SU-DHL-6 (cell line): Measurements from ENCODE around the gene ACY1.
A peak's percentile ranks its signal among the peaks of the same experiment; 100 is the strongest.
"Not testable (repeated sequence)": the region's sequence is repeated elsewhere in the genome, so short reads cannot be mapped to it uniquely, and the experiment has no call there.

Experiments used
- H2AFZ ChIP-seq: fragments of 200-600 bp; sonication (generic); 2 replicates; pipeline ENCODE4 v1.6.1; 2014; ENCODE audit warnings: low read depth, mild to moderate bottlenecking, moderate library complexity, mixed read lengths, antibody characterized with exemption, low read length; ENCODE audit not compliant: severe bottlenecking
- H3F3A ChIP-seq: fragments of 200-600 bp; shearing (Covaris generic); 2 replicates; pipeline ENCODE4 v1.6.0; 2016; ENCODE audit warnings: antibody characterized with exemption, mild to moderate bottlenecking; ENCODE audit not compliant: insufficient read depth
- H3K27ac ChIP-seq: fragments of 200-600 bp; sonication (generic); 2 replicates; pipeline ENCODE4 v1.5.1; 2016; ENCODE audit warnings: low read depth, mild to moderate bottlenecking, low read length, moderate library complexity, mixed read lengths
- H3K27me3 ChIP-seq: fragments of 200-600 bp; sonication (generic), shearing (Covaris generic); 2 replicates; pipeline ENCODE4 v1.6.0; 2014; ENCODE audit warnings: mild to moderate bottlenecking, low read length
- H3K36me3 ChIP-seq: fragments of 200-600 bp; sonication (generic); 2 replicates; pipeline ENCODE4 v1.6.1; 2014; ENCODE audit warnings: mild to moderate bottlenecking, low read length, mixed read lengths
- H3K4me2 ChIP-seq: fragments of 300-600, 200-600 bp; shearing (Covaris generic), sonication (generic); 2 replicates; pipeline ENCODE4 v1.6.0; 2014; ENCODE audit warnings: low read length, low read depth, mild to moderate bottlenecking; ENCODE audit not compliant: poor library complexity, severe bottlenecking
- H3K4me3 ChIP-seq: fragments of 200-600 bp; sonication (generic); 2 replicates; pipeline ENCODE4 v1.5.1; 2014; ENCODE audit warnings: antibody characterized with exemption, low read length, mild to moderate bottlenecking, mixed read lengths; ENCODE audit not compliant: insufficient read depth, poor library complexity, severe bottlenecking
- H3K79me2 ChIP-seq: fragments of 200-600 bp; sonication (generic); 2 replicates; pipeline ENCODE4 v1.6.1; 2014; ENCODE audit warnings: mild to moderate bottlenecking, low read length, moderate library complexity; ENCODE audit not compliant: insufficient read depth
- H3K9ac ChIP-seq: fragments of 200-600 bp; sonication (generic); 2 replicates; pipeline ENCODE4 v1.7.0; 2014; ENCODE audit warnings: mild to moderate bottlenecking, low read length
- H3K9me2 ChIP-seq: fragments of 200-600 bp; sonication (generic); replicated peaks from 2 replicates; pipeline ENCODE4 v1.6.1; 2014; ENCODE audit warnings: low read length; ENCODE audit not compliant: insufficient read depth
- H3K9me3 ChIP-seq: fragments of 200-600 bp; sonication (generic); 2 replicates; pipeline ENCODE4 v1.6.1; 2014; ENCODE audit warnings: low read length, mixed read lengths; ENCODE audit not compliant: insufficient read depth
- H4K20me1 ChIP-seq: fragments of 200-600 bp; sonication (generic); 2 replicates; pipeline ENCODE4 v1.6.1; 2014; ENCODE audit warnings: low read depth, mild to moderate bottlenecking, antibody characterized with exemption, low read length, moderate library complexity, mixed read lengths
- EZH2phosphoT487 ChIP-seq: fragments of 200-600 bp; sonication (generic), shearing (Covaris generic); conservative IDR thresholded peaks from 2 replicates; pipeline ENCODE4 v1.6.1; 2018; ENCODE audit warnings: mild to moderate bottlenecking, antibody characterized with exemption, low read length, moderate library complexity, mixed read lengths
- TF ChIP-seq, protein P1 (sequence below): fragments of 200-600 bp; sonication (generic); IDR thresholded peaks from one replicate; pipeline ENCODE4 v1.5.1; 2017; ENCODE audit warnings: antibody characterized with exemption, mild to moderate bottlenecking, low read length, moderate library complexity; ENCODE audit not compliant: insufficient read depth, poor library complexity, severe bottlenecking

ACY1 gene

DNA sequence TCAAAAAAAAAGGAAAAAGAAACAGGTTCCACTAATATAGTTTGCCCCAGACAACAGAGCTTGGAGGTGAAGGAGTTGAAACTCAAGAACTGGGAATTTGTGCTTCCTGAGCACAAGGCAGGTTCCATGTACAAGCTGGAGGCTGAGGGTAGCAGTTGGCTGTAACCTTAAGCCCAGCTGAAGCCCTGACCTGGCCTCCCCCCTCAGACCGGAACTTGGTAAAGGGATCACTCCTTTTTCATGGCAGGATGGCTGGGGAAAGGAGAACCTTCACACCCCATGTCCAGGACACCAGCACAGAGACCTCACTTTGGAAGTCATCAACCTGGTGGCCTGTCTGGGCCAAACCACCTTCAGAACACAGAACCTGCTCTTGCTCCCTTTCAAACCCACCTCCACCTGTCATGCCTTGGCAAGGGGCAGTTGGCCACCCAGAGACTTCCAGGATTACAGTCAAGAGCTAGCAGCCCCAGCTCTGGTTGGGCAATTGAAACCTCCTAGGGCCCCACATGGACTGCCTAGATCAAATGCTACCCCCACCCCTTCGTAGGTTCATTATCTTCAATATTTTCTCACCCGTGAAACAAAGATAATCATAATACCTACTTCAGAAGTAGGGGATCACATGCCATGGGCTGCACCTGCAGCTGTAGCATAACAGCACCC is 8.8 kb downstream of the ACY1 start:
- Histone ChIP-seq H3K4me3 (no peak overlapping the region), H2AFZ (no peak overlapping the region), H3K9ac (no peak overlapping the region), H3K27ac (no peak overlapping the region), H3K36me3 (peaks cover 21% of the 10 kb centered on the region), H3K79me2 (peaks cover 20% of the 10 kb centered on the region), H4K20me1 (no peaks in the 10 kb centered on the region), H3K9me3 (no peaks in the 10 kb centered on the region), H3K9me2 (no peaks in the 10 kb centered on the region), H3K27me3 (no peaks in the 10 kb centered on the region), H3K4me2 (no peak overlapping the region), H3F3A (peaks cover 27% of the 10 kb centered on the region)
- no peak for TF ChIP-seq EZH2phosphoT487

DNA sequence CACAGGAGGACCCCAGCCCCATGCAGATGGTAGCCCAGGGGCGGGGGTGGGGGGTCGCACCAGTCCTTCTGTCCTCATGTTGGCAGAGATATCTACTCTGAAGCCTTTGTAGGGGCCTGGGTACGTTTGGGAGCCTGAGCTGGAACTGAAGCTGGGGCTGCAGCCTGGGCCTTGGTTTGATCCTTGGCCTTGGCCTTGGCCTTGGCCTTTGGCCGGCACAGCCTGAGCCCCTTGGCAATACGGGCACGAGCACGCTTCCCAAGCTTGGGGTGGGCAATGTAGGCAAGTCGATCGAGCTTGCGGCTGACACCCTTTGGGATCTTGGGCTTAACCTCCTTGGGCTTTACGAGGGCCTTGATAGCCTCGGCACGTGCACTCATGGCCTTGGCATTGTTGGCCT is 10.3 kb downstream of the ACY1 start:
- H3K27me3 ChIP-seq, H4K20me1 ChIP-seq, H3K9ac ChIP-seq, H2AFZ ChIP-seq, H3K4me3 ChIP-seq, H3K4me2 ChIP-seq, H3K27ac ChIP-seq, H3K9me3 ChIP-seq, H3K9me2 ChIP-seq: not testable (repeated sequence)
- Histone ChIP-seq H3K79me2 (peaks cover 20% of the 10 kb centered on the region), H3K36me3 (peaks cover 21% of the 10 kb centered on the region), H3F3A (peaks cover 27% of the 10 kb centered on the region)

DNA sequence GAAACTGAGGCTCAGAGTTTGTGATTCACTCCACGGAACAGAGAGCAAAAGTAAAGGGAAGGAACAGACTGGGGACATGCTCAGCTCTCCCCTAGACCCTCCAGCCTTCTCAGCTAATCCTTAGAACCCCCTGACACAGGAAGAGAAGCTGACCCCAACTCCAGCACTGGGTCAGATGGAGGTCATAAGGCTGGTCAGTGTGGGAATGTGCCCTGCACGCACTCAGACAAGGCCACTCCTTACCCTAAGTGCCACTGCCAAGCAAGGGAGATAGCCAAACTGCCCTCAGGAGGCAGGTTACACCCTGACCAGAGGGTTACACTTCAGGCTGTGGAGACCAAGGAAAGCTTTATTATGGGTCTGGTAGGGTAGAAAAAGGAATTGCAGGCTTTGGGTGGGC is 11.2 kb downstream of the ACY1 start:
- Histone ChIP-seq H3K4me2 (peak overlapping the region; percentile 83), H3K9me2 (no peaks in the 10 kb centered on the region), H3F3A (peaks cover 26% of the 10 kb centered on the region), H3K9ac (peak overlapping the region; percentile 86), H3K36me3 (peaks cover 21% of the 10 kb centered on the region), H2AFZ (no peak overlapping the region), H3K4me3 (peak overlapping the region; percentile 97), H3K9me3 (no peaks in the 10 kb centered on the region), H3K27ac (peak overlapping the region; percentile 77), H3K27me3 (no peaks in the 10 kb centered on the region), H4K20me1 (no peaks in the 10 kb centered on the region), H3K79me2 (peaks cover 20% of the 10 kb centered on the region)
- TF ChIP-seq, protein P1, sequence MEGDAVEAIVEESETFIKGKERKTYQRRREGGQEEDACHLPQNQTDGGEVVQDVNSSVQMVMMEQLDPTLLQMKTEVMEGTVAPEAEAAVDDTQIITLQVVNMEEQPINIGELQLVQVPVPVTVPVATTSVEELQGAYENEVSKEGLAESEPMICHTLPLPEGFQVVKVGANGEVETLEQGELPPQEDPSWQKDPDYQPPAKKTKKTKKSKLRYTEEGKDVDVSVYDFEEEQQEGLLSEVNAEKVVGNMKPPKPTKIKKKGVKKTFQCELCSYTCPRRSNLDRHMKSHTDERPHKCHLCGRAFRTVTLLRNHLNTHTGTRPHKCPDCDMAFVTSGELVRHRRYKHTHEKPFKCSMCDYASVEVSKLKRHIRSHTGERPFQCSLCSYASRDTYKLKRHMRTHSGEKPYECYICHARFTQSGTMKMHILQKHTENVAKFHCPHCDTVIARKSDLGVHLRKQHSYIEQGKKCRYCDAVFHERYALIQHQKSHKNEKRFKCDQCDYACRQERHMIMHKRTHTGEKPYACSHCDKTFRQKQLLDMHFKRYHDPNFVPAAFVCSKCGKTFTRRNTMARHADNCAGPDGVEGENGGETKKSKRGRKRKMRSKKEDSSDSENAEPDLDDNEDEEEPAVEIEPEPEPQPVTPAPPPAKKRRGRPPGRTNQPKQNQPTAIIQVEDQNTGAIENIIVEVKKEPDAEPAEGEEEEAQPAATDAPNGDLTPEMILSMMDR = no peak
- TF ChIP-seq EZH2phosphoT487 = no peak

- Histone ChIP-seq H3K27ac (peak within 1 kb of the TSS; percentile 77), H3K79me2 (peaks cover 20% of the 10 kb centered on the region), H3K9ac (peak within 1 kb of the TSS; percentile 86), H3F3A (peaks cover 22% of the 10 kb centered on the region), H3K4me2 (peak within 1 kb of the TSS; percentile 83), H3K4me3 (peak within 1 kb of the TSS; percentile 97), H3K9me2 (no peaks in the 10 kb centered on the region), H3K9me3 (no peaks in the 10 kb centered on the region), H3K36me3 (peaks cover 21% of the 10 kb centered on the region), H2AFZ (peak within 1 kb of the TSS; percentile 86), H4K20me1 (no peaks in the 10 kb centered on the region), H3K27me3 (no peaks in the 10 kb centered on the region)
- TF ChIP-seq EZH2phosphoT487 = no peak
- TF ChIP-seq, protein P1 = no peak
These were observed 12.2 kb downstream of the ACY1 start, which contains the start of gene RPL29 for GRCh38 chr3:51995346-51996163. Gene RPL29 (minus strand): TSS chr3:51995895. CDS start chr3:51995461, 434 bp downstream.
